Stimulated activated CD4-positive, alpha-beta T cell treated with anti-CD3 and anti-CD28 coated beads, Interleukin-1b, Interleukin-23, amount 100 ng/mL, for 4 hours (primary cell): ENCODE measurements around the gene EEF1B2.
"Not testable (repeated sequence)": the region's sequence is repeated elsewhere in the genome, so short reads cannot be mapped to it uniquely, and the experiment has no call there.

Source experiments
- DNase-seq, 2 donors: peaks; one replicate each; pipeline ENCODE4 v3.0.0-alpha.2; 2020; ENCODE audit warnings: low read depth in 2 of 2

Gene EEF1B2

DNA sequence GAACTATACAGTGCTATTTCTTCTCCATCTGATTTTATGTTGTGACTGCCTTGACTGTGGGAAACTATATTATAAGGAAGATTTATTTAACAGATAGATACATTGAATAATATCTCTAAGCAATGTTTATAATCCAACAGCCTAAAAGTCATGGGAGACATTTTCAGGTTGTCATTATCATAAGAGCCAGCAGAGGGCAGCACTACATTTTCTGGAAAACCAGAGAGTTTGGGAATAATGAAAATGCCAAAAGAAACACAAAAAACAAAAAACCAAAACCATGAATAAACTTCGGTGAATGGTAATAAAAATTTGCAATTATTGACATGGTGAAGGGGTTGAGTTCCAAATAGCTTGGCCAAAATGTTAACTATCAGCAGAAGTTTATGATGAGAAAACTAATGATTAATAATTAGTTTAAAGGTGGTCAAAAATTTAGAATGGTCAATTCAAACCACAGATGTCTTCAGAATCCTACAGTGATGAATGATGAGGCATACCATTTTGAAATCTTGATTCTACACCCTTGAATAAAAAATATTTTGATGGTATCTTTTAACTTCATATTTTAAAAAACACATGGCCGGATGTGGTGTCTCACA, 4.7 kb downstream of the EEF1B2 start:
- DNase-seq, result peak in 1 of 2 donors; percentile 25

DNA sequence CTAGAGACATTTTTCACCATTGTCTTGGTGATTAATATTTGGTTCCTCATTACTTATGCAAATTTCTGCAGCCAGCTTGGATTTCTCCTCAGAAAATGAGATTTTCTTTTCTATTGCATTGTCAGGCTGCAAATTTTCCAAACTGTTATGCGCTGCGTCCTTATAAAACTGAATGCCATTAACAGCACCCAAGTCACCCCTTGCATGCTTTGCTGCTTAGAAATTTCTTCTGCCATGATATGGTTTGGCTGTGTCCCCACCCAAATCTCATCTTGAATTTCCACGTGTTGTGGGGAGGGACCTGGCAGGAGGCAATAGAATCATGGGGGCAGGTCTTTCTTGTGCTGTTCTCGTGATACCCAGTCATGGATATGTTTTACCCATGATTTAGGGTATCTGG, 8.5 kb downstream of the EEF1B2 start:
- not testable (repeated sequence) for DNase-seq

DNA sequence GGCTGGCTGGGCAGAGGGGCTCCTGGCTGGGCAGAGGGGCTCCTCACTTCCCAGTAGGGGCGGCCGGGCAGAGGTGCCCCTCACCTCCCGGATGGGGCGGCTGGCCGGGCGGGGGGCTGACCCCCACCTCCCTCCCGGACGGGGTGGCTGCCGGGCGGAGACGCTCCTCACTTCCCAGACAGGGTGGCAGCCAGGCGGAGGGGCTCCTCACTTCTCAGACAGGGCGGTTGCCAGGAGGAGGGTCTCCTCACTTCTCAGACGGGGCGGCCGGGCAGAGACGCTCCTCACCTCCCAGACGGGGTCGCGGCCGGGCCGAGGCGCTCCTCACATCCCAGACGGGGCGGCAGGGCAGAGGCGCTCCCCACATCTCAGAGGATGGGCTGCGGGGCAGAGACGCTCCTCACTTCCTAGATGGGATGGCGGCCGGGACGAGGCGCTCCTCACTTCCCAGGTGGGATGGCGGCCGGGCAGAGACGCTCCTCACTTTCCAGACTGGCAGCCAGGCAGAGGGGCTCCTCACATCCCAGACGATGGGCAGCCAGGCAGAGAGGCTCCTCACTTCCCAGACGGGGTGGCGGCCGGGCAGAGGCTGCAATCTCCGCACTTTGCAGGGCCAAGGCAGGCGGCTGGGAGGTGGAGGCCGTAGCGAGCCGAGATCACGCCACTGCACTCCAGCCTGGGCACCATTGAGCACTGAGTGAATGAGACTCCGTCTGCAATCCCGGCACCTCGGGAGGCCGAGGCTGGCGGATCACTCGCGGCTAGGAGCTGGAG, 12.1 kb downstream of the EEF1B2 start:
- DNase-seq, result not testable (repeated sequence)

DNA sequence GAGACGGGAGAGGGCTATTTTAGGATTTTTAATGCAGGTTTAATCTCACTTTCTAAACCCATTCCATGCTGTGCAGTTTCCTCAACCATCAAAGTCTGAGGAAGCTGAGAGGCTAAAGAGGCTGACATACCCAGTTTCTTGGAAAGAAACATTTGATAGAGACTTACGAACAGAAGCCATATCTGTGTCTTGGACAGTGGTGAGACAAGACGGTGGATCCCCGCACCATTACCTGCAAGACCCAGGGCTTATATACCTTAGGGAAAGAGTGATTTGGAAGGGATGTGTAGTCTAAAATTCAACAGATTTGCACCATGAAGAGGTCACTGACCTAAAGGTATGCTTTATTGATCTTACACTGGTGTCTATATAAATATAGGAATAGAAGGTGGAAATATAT, 13.5 kb downstream of the EEF1B2 start:
- DNase-seq, result no peak

DNA sequence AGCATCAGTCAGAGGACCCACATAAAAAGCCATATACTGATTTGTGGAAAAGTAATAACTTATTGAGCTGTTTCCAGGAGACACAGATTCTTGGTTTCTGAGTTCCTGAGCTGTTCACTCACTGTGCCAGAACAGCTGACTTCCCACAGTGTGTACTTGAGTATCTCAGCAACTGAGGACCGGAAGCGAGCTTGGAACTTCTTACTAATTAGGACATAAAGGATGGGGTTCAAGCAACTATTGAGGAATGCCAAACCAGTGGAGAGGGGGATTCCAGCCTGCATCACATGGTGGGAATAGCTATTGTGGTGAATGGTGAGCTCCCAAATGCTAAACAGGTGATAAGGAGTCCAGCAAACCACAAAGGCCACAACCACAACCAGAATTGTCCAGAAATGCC, 16.4 kb downstream of the EEF1B2 start:
- DNase-seq, result no peak

DNA sequence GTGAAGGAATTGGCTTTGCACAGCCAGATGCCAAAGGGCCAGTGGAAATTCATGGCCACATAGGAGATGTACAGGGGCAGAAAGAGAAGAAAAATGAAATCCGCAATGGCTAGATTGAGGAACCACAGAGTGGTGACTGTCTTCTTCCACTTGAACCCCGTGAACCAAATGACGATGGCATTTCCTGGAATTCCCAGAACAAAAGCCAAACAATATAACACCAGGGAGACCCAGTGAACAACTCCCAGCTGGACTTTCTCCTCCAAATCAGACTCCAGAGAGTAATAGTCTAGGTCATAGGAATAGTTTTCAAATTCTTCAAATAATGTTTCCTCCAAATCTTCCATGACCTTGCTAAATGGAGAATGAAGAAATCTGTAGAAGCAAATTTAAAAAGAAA, 17.2 kb downstream of the EEF1B2 start:
- no peak for DNase-seq

DNA sequence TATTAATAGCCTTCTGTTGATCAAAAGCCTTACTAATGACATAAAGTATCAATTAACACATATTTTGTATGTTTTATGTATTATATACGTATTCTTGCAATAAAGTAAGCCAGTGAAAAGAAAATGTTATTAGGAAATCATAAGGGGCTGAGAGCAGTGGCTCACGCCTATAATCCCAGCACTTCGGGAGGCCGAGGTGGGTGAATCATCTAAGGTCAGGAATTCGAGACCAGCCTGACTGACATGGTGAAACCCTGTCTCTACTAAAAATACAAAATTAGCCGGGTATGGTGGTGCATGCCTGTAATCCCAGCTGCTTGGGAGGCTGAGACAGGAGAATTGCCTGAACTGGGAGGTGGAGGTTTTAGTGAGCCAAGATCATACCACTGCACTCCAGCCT, 21.8 kb downstream of the EEF1B2 start:
- DNase-seq, result not testable (repeated sequence)

DNA sequence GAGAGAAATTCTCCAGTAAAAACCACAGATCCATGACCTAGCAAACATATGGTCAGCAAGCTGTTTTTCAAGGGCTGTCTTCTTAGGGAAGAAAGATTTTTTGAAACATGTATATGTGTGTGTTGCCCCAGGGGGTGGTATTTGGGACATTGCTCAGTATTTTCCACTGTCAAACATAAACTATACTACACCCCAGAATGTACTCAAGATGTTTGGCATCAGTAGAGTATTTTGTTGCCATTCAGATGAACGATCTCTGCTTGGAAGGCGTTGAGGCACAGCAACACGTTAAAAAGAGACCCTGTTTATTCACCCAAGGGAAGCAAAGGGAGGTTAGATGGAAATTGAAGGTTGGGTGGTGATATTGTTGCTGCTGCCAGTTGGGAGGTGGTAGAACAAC, 30.0 kb downstream of the EEF1B2 start:
- no peak for DNase-seq

DNA sequence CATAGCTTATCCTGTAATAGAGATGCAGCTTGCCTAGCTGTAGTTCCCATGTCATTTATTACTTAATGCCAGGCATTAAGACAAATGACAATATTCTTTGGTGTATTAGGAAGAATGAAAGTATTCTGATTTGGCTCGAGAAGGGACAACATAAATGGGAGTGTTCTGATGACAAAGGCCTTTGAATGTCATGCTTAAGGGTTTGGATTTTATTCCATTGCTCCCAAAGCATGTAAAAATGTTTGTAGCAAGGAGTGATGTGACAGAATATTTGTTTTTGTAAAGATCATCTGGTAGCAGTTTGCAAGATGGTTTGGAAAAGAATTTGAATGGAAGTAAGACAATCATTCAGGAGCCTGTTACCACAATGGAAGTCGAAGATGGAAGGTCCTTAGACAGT, 30.4 kb downstream of the EEF1B2 start:
- DNase-seq, result no peak

DNA sequence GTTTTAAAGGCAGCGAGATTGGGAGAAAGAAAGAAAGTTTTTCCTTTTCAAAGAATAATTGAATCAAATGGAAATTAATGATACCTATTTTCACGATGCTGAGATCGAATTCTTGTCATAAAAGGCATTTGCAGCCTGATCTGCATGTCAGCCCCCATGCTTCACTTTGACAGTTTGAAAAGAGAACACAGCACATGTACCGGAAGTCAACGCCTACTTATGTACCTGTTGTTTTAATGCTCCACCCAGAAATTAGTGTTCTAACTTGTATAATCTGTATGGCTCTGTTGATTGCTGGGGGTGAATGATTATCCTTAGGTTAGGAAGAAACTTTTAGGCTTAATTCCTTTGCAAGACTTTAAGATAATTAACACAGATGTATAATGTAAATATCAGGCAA, 31.0 kb downstream of the EEF1B2 start:
- DNase-seq, result no peak

DNA sequence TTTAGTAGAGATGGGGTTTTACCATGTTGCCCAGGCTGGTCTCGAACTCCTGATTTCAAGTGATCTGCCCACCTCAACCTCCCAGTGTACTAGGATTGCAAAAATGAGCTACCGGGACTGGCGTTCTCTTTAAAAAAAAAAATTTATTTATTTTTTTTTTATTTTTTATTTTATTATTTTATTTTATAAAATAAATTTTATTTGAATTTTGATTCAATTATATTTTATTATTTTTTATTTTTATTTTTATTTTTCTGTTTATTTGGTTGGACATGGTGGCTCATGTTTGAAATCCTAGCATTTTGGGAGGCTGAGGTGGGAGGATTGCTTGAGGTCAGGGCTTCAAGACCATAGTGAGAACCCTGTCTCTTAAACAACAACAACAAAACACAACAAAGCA, 32.5 kb downstream of the EEF1B2 start:
- DNase-seq, result no peak

DNA sequence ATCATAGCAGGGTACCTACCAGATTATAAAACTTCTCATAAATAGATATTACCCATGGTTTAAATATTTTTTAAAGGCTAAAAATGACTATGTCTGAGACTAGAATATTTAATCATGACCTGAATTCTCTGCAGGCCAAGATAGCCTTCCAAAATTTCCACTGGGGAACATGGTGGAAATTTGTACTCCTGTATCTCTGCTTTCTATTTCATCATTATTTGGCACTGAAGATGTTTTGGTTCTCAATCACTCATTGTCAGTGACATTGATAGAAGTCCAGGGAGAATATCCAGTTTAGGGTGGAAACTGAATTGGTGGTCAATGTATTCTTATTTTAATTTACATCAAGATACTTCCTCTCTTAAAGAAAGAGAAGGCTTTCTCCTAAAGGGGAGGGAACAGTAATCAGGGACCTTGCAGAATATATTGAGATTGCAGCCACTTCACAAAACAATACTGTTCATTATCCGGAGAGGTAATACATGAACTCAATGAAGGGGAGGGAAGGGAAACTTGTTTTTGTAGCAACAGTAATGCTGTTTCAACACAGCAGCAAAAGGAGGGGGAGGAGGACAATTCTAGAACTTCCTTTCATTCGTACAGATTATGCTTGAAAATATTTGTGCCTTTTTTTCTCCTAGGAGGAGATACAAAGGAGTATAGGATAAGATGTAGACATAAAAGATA, 34.1 kb downstream of the EEF1B2 start:
- DNase-seq, result no peak

DNA sequence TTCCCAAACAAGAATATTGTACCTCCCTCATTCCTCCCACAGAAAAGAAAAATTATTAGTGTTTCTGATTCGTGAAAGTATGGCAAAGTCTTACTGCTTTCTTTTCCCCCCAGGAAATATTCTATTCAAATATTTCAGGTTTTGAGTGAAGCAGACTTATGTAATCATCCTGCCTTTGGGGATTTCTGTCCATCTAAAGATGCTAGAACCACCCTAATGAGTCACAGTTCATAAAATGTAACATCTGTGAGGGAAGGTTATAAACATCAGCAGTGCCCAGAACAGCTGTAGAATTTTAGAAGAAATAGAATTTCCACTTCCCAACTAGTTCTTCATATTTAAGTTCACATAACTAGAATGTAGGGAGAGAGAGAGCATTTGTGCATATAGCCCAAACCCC, 39.0 kb downstream of the EEF1B2 start:
- no peak for DNase-seq

DNA sequence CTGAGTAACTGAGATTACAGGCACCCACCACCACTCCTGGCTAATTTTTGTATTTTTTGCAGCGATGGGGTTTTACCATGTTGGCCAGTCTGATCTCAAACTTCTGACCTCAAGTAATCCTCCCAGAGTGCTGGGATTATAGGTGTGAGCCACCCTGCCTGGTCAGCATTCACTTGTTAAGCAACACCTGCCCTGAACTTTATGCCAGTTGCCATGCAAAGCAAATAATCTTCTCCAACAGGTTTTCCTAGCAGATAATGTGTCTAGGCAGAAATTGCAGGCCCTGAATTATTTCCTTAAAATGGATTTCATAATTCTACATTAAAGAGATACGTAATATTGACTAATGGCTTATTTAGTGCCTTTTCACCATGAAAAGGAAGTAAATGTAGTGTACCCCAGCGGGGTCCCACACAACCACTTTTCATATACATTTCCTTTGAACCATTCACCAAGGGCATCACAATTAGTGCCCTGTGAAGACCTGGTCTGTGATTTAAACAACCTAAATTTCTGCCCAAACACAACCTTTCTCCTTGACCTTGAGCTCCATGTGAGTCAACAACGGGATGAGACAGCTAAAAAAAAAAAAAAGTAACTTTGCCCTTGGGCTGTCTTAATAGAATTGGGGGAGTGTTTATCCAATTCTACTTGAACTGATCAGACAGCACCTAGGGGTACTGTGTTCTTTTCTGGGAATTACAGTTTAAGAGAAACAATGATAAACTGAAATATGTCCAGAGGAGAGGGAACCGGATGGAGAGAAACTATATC, 41.6 kb downstream of the EEF1B2 start:
- no peak for DNase-seq

DNA sequence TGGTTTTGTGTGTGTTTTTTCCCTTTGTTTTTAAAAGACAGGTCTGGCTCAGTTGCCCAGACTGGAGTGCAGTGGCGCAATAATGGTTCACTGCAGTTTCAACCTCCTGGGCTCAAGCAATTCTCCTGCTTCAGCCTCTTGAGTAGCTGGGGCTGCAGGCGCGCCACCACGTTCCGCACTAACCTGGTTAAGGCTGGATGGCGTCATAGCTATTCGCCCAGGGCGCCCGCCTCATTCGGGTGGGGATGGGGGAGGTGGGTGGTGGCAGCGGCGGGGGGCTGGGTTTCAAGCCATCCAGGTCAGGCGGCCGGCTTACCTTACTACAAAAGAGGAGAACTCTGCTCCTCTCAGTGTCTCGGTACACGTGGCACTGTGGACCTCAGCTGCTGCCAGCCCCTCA, 42.8 kb downstream of the EEF1B2 start:
- no peak for DNase-seq

DNA sequence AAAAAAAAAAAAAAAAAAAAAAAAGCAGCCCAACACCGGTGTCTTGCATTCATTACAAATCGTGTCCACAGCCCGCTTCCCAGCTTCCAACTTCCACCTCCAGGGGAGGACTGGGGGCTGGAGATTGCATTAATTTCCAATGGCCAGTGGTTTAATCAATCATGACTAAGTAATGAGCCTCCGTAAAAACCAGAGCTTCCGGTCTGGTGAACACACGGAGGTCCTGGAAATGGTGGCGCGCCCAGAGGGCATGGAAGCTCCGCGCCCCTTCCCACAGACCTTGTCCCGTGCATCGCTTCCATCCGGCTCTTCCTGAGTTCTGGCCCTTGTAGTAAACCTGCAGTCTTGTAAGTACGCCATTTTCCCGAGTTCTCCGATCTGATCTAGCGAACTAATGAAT, 43.6 kb downstream of the EEF1B2 start:
- DNase-seq, result no peak

DNA sequence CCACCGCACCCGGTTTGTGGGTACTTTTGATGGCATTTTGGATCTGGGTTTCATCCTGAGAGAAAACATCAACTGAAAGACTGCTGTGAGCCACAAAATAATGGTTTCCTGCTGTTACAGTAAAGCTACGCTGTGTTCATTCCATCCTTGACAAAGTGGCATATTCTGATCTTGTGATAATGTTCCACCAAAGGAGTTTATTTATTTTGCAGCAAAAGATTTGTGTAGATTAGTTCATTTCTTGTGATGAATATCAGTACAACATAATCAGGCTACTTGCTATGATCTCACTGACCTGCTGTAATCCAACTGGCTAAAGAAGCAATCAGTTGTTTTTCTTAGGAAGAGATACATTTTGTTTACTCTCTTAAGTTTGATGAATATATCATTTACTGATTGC, 45.0 kb downstream of the EEF1B2 start:
- DNase-seq, result no peak

DNA sequence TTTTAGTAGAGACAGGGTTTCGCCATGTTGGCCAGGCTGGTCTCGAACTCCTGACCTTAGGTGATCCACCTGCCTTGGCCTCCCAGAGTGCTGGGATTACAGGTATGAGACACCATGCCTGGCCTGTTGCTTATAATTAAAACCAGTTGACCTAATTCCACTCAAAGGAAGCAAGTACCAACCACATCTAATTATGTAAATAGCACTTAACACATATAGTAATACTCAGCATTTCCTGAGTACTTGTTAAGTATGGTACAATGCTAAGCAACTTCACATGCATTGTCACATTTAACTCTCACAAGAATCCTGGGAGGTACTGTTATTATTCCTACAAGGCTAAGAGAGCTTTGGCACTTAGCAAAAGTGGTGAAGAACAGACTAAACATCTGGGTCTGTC, 47.6 kb downstream of the EEF1B2 start:
- DNase-seq, result not testable (repeated sequence)

DNA sequence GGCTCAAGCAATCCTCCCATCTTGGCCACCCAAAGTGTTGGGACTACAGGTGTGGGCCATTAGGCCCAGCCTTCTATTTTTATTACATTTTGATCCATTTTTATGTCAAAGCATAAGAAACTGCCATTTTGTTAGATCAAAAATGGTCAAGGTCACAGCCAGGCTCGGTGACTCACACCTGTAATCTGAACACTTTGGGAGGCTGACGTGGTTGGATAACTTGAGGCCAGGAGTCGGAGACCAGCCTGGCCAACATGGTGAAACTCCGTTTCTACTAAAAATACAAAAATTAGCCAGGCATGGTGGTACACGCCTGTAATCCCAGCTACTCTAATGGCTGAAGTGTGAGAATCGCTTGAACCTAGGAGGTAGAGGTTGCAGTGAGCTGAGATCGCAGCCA, 49.2 kb downstream of the EEF1B2 start:
- DNase-seq, result no peak

DNA sequence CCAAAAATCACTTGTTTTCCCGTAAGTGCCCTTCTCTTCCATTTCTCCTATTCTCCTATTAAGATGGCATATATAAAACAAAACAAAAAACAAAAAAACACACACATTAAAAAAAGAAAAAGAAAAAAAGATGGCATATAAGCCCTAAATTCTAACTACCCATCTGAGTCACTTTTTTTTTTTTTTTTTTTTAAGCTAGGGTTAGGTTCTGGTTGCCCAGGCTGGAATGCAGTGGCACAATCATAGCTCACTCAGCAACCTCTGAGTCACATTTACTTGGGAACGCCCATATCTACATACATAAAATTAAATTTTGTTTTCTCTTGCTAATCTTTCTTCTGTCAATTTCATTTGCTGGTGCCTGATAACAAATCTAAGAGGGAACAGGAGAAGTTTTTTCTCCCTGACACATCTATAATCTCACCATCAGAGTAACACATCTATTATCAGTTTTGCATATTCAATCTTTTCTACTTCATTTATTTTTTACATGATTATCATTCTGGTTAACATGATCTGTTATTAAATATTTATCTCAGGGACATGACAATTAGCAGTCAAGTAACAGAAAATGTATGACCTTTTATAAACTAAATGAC, 52.1 kb downstream of the EEF1B2 start:
- DNase-seq, result no peak
